CD14-positive monocyte (primary cell): ENCODE results near the gene TCN2. TPM values are rescaled to one million over a fixed set of nuclear protein-coding genes. Genes with fewer than 3 reads are reported as not detected.

Experiments used
- DNase-seq, 3 donors: peaks; one replicate each; pipeline ENCODE4 v3.0.0-alpha.2; 2011 to 2022
- H2AFZ ChIP-seq: 2 replicates; pipeline ENCODE4 v1.6.0; 2012; ENCODE audit warnings: mild to moderate bottlenecking, low read depth, low read length, inconsistent platforms; ENCODE audit not compliant: insufficient read depth, poor library complexity, severe bottlenecking
- H3K27ac ChIP-seq, 2 donors: 1 replicate in 1 of 2; 2 replicates in 1 of 2; pipeline ENCODE4 v1.5.1; 2012 to 2013; ENCODE audit warnings: low read length in 2 of 2, control low read depth in 1 of 2, inconsistent platforms in 1 of 2, low read depth in 1 of 2, mild to moderate bottlenecking in 1 of 2
- H3K27me3 ChIP-seq, 2 donors: one replicate each; pipeline versions ENCODE4 v1.6.0 to v1.6.1; 2011 to 2013; ENCODE audit warnings: low read length in 2 of 2; ENCODE audit not compliant: control insufficient read depth in 2 of 2, insufficient read depth in 2 of 2
- H3K36me3 ChIP-seq, 2 donors: replicated peaks in 1 of 2; 1 replicate in 1 of 2; 2 replicates in 1 of 2; pipeline versions ENCODE4 v1.5.1 to v1.6.1; 2012 to 2013; ENCODE audit warnings: low read length in 2 of 2, control low read depth in 1 of 2, inconsistent platforms in 1 of 2, mild to moderate bottlenecking in 1 of 2; ENCODE audit not compliant: insufficient read depth in 2 of 2, control insufficient read depth in 1 of 2
- H3K4me1 ChIP-seq, 2 donors: 1 replicate in 1 of 2; 2 replicates in 1 of 2; pipeline versions ENCODE4 v1.5.1 to v1.6.1; 2012 to 2013; ENCODE audit warnings: low read length in 2 of 2, control low read depth in 1 of 2, inconsistent platforms in 1 of 2, mild to moderate bottlenecking in 1 of 2, moderate library complexity in 1 of 2; ENCODE audit not compliant: insufficient read depth in 2 of 2, control insufficient read depth in 1 of 2
- H3K4me2 ChIP-seq: replicated peaks from 2 replicates; pipeline ENCODE3; 2012; ENCODE audit warnings: low read length, moderate library complexity, mild to moderate bottlenecking; ENCODE audit not compliant: poor library complexity, severe bottlenecking; ENCODE audit errors: extremely low read depth
- H3K4me3 ChIP-seq, 3 experiments: fragments of 200-600 bp in 1 of 3; sonication (generic) in 1 of 3; replicated peaks in 1 of 3; 1 replicate in 2 of 3; 2 replicates in 1 of 3; pipeline ENCODE4 v1.5.1; 2011 to 2013; ENCODE audit warnings: low read length in 3 of 3, mild to moderate bottlenecking in 3 of 3, control low read depth in 2 of 3, low read depth in 2 of 3, inconsistent platforms in 1 of 3, moderate library complexity in 1 of 3
- H3K79me2 ChIP-seq: 2 replicates; pipeline ENCODE4 v1.6.0; 2012; ENCODE audit warnings: mild to moderate bottlenecking, control low read depth, inconsistent platforms, low read length, moderate library complexity; ENCODE audit not compliant: insufficient read depth
- H3K9ac ChIP-seq: 2 replicates; pipeline ENCODE4 v1.6.0; 2017; ENCODE audit warnings: low read length, mild to moderate bottlenecking; ENCODE audit not compliant: insufficient read depth, poor library complexity, severe bottlenecking
- H3K9me3 ChIP-seq, 2 donors: replicated peaks in 1 of 2; 1 replicate in 1 of 2; 2 replicates in 1 of 2; pipeline versions ENCODE4 v1.5.1 to v1.6.1; 2012 to 2013; ENCODE audit warnings: low read length in 2 of 2, control low read depth in 1 of 2; ENCODE audit not compliant: control insufficient read depth in 1 of 2, insufficient read depth in 1 of 2
- H4K20me1 ChIP-seq: 2 replicates; pipeline ENCODE4 v1.6.0; 2012; ENCODE audit warnings: mild to moderate bottlenecking, low read length, control low read depth, moderate library complexity; ENCODE audit not compliant: insufficient read depth
- H3K27ac Mint-ChIP-seq, 7 donors: one replicate each; pipeline ENCODE4 v1.8.0; 2020; ENCODE audit warnings: mild to moderate bottlenecking in 7 of 7, mixed read lengths in 7 of 7, moderate library complexity in 6 of 7, inconsistent platforms in 2 of 7
- H3K27me3 Mint-ChIP-seq, 3 donors: one replicate each; pipeline ENCODE4 v1.8.0; 2021 to 2022; ENCODE audit warnings: low read depth in 3 of 3, mild to moderate bottlenecking in 3 of 3, mixed read lengths in 3 of 3, moderate library complexity in 3 of 3, inconsistent platforms in 1 of 3
- H3K36me3 Mint-ChIP-seq, 2 donors: one replicate each; pipeline ENCODE4 v1.8.0; 2020; ENCODE audit warnings: mixed read lengths in 2 of 2, inconsistent platforms in 1 of 2, mild to moderate bottlenecking in 1 of 2
- H3K4me1 Mint-ChIP-seq: one replicate; pipeline ENCODE4 v1.8.0; 2020; ENCODE audit warnings: mild to moderate bottlenecking, mixed read lengths
- H3K4me3 Mint-ChIP-seq, 2 donors: one replicate each; pipeline ENCODE4 v1.8.0; 2020; ENCODE audit warnings: mild to moderate bottlenecking in 2 of 2, mixed read lengths in 2 of 2, moderate library complexity in 1 of 2
- H3K9me3 Mint-ChIP-seq, 7 donors: one replicate each; pipeline ENCODE4 v1.8.0; 2020 to 2022; ENCODE audit warnings: mixed read lengths in 7 of 7, mild to moderate bottlenecking in 6 of 7, moderate library complexity in 6 of 7, inconsistent platforms in 2 of 7
- WGBS: methylation state at CpG from one replicate; pipeline ENCODE4 v1.1.5; 2013; ENCODE audit warnings: missing lambda C conversion rate; ENCODE audit not compliant: insufficient coverage; 5-methylcytosine and 5-hydroxymethylcytosine counted together
- intact Hi-C, 2 donors: fragments of 100-400 bp; cut with micrococcal nuclease; formaldehyde crosslinking; loops; one replicate each; pipeline versions ENCODE4 v1.15.0 to v1.15.1; 2023
- polyA plus RNA-seq, 3 donors: library from polyadenylated mRNA; depleted of rRNA in 1 of 3; unstranded in 2 of 3; stranded (reverse) in 1 of 3; fragments of 300-500 nt in 2 of 3; fragments of >200 nt in 1 of 3; fragmentation: Illumina TruSeq in 2 of 3; gene quantifications; 1 replicate in 2 of 3; 2 replicates in 1 of 3; pipeline ENCODE4 v1.2.3, GENCODE V29; 2012 to 2021
- TF ChIP-seq, protein P1 (sequence below): fragments of 200-600 bp; IDR thresholded peaks from one replicate; pipeline ENCODE4 v1.8.0; 2022; ENCODE audit warnings: antibody characterized with exemption, mild to moderate bottlenecking

TCN2 gene
- polyA plus RNA-seq, 3 donors = 27.1 to 51.7 (median 45.0) TPM

DNA sequence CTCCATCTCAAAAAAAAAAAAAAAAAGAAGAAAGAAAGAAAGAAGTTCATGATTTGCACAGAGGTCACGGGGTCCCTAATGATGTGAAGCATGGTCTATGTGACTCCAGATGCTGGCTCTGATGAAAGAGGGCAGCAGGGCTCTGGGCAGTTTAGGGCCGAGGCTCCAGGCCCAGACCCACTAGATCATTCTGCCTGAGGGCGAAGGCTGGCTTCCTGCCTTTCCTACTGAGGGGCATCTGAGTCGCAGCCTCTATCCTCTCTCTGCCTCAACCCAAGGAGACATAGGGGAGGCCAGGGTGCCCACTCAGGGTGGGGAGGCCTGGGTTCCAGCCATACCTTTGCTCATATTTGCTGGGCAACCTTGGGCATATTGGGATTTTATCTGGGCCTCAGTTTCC, 33.4 kb downstream of the TCN2 start:
- Mint-ChIP-seq H3K27ac (no peak overlapping the region), H3K36me3 (no peaks in the 10 kb centered on the region), H3K4me1 (peaks cover 7% of the 10 kb centered on the region), H3K4me3 (no peak overlapping the region), H3K9me3 (peaks cover 0 to 6% (median 2%) of the 10 kb centered on the region in 7 donors), H3K27me3 (peaks cover 4 to 6% (median 5%) of the 10 kb centered on the region in 3 donors)
- peaks cover 14 to 20% of the 10 kb centered on the region in 2 donors for H3K4me1 ChIP-seq
- DNase-seq = no peak
- no peak overlapping the region for H3K9ac ChIP-seq
- H2AFZ ChIP-seq = no peak overlapping the region
- no peaks in the 10 kb centered on the region for H3K79me2 ChIP-seq
- no peaks in the 10 kb centered on the region for H4K20me1 ChIP-seq
- no peaks in the 10 kb centered on the region for H3K36me3 ChIP-seq
- no peaks in the 10 kb centered on the region for H3K9me3 ChIP-seq
- TF ChIP-seq, protein P1, sequence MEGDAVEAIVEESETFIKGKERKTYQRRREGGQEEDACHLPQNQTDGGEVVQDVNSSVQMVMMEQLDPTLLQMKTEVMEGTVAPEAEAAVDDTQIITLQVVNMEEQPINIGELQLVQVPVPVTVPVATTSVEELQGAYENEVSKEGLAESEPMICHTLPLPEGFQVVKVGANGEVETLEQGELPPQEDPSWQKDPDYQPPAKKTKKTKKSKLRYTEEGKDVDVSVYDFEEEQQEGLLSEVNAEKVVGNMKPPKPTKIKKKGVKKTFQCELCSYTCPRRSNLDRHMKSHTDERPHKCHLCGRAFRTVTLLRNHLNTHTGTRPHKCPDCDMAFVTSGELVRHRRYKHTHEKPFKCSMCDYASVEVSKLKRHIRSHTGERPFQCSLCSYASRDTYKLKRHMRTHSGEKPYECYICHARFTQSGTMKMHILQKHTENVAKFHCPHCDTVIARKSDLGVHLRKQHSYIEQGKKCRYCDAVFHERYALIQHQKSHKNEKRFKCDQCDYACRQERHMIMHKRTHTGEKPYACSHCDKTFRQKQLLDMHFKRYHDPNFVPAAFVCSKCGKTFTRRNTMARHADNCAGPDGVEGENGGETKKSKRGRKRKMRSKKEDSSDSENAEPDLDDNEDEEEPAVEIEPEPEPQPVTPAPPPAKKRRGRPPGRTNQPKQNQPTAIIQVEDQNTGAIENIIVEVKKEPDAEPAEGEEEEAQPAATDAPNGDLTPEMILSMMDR = no peak
- 100% methylated on average over 3 of the region's 4 CpGs for WGBS
- H3K27me3 ChIP-seq = peaks cover 0 to 6% of the 10 kb centered on the region in 2 donors
- intact Hi-C loops = no loop called here
- no peak overlapping the region for H3K27ac ChIP-seq
- H3K4me3 ChIP-seq = no peak overlapping the region
- no peak overlapping the region for H3K4me2 ChIP-seq

DNA sequence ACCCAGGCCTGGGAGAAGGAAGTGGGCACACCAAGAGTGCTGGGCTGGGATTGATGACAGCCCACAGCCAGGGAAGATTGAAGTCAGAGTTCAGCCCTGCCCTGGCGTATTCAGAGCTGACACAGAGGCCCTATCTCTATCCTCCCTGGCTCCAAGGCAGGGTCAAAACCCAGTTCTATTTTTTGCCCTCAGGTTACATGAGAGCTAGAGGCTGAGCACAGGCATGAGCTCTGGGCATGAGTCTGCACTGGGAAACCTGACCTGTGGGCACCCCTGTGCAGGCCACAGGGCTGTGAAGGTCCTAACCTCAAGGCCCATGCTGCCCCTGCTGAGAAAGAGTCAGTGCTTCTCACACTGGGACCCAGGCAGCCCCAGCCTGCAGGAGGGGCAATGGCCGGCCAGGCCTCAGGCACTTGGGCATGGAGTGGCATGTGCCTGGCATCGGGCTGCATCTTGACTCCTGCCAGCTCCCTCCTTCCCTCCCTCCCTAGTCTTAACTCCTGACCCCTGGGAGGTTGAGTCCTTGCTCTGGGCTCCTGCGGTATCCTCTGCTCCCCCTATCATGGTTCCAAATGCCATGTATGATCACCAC, 34.0 kb downstream of the TCN2 start:
- TF ChIP-seq, protein P1 = no peak
- peaks cover 0 to 6% of the 10 kb centered on the region in 2 donors for H3K27me3 ChIP-seq
- Mint-ChIP-seq H3K36me3 (no peaks in the 10 kb centered on the region), H3K4me3 (no peak overlapping the region), H3K27me3 (peaks cover 4 to 6% (median 5%) of the 10 kb centered on the region in 3 donors), H3K9me3 (peaks cover 0 to 6% (median 2%) of the 10 kb centered on the region in 7 donors), H3K4me1 (peaks cover 6% of the 10 kb centered on the region), H3K27ac (no peak overlapping the region)
- H3K79me2 ChIP-seq = no peaks in the 10 kb centered on the region
- intact Hi-C loops = no loop called here
- no peak overlapping the region for H2AFZ ChIP-seq
- H4K20me1 ChIP-seq = no peaks in the 10 kb centered on the region
- no peak overlapping the region for H3K27ac ChIP-seq
- DNase-seq = no peak
- H3K4me1 ChIP-seq = peaks cover 13 to 14% of the 10 kb centered on the region in 2 donors
- H3K36me3 ChIP-seq = no peaks in the 10 kb centered on the region
- 100% methylated on average over 3 of the region's 4 CpGs for WGBS
- no peak overlapping the region for H3K4me2 ChIP-seq
- no peaks in the 10 kb centered on the region for H3K9me3 ChIP-seq
- H3K9ac ChIP-seq = no peak overlapping the region
- H3K4me3 ChIP-seq = no peak overlapping the region
